Measurements from ENCODE around the gene SUPT16H.
"Not testable (repeated sequence)": the region's sequence is repeated elsewhere in the genome, so short reads cannot be mapped to it uniquely, and the experiment has no call there.

SUPT16H gene

DNA sequence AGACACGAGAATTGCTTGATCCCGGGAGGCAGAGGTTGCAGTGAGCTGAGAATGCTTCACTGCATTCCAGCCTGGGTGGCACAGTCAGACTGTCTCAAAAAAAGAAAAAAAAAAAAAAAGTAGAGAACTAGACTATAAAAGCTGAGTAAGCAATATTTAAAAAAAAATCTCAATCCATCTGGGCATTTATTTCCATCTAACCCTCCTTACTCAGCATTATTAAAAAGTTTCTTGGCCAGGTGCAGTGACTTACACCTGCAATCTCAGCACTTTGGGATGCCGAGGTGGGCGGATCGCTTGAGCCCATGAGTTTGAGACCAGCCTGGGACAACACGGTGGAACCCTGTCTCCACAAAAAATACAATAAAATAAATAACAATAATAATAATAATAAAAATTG lies 4.5 kb downstream of the SUPT16H start:
- H3K27me3 ChIP-seq (replicated peaks) = no peaks in the 10 kb centered on the region
- no peak overlapping the region for H3K27ac ChIP-seq
- DNase-seq = no peak
- in situ Hi-C loops (cut with HindIII; ENCODE audit: low pct_ligation_motif_present, low sequenced_read_pairs) = no loop called here
- H3K36me3 ChIP-seq (replicated peaks) = no peaks in the 10 kb centered on the region
- TF ChIP-seq CTCF (IDR thresholded peaks at IDR 0.05; ENCODE audit: low read depth, low read length, missing control alignments) = no peak
- H3K4me3 ChIP-seq (ENCODE audit: low read depth, low read length) = no peak overlapping the region

GRCh38 chr14:21373980-21374379 lies 9.8 kb downstream of the SUPT16H start:
- no peak for TF ChIP-seq CTCF (IDR thresholded peaks at IDR 0.05; ENCODE audit: low read depth, low read length, missing control alignments)
- DNase-seq = no peak
- in situ Hi-C loops (cut with HindIII; ENCODE audit: low pct_ligation_motif_present, low sequenced_read_pairs) = no loop called here
- no peak overlapping the region for H3K27ac ChIP-seq
- peaks cover 34% of the 10 kb centered on the region for H3K36me3 ChIP-seq (replicated peaks)
- H3K4me3 ChIP-seq (ENCODE audit: low read depth, low read length) = no peak overlapping the region
- H3K27me3 ChIP-seq (replicated peaks) = no peaks in the 10 kb centered on the region

DNA sequence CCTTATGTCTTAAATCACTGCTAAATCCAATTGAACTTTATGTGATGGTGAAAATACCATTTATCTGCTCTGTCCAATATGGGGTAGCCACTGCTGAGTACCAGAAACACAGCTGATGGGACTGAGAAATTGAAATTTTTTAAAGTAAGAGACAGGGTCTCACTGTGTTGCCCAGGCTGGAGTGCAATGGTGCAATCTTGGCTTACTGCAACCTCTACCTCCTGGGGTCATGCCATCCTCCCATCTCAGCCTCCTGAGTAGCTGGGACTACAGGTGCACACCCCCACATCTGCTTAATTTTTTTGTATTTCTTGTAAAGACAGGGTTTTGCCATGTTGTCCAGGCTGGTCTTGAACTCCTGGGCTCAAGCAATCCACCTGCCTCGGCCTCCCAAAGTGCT lies 11.0 kb downstream of the SUPT16H start:
- DNase-seq; H3K27me3 ChIP-seq (replicated peaks); H3K27ac ChIP-seq; in situ Hi-C loops (cut with HindIII; ENCODE audit: low pct_ligation_motif_present, low sequenced_read_pairs); H3K4me3 ChIP-seq (ENCODE audit: low read depth, low read length): not testable (repeated sequence)
- peaks cover 46% of the 10 kb centered on the region for H3K36me3 ChIP-seq (replicated peaks)

DNA sequence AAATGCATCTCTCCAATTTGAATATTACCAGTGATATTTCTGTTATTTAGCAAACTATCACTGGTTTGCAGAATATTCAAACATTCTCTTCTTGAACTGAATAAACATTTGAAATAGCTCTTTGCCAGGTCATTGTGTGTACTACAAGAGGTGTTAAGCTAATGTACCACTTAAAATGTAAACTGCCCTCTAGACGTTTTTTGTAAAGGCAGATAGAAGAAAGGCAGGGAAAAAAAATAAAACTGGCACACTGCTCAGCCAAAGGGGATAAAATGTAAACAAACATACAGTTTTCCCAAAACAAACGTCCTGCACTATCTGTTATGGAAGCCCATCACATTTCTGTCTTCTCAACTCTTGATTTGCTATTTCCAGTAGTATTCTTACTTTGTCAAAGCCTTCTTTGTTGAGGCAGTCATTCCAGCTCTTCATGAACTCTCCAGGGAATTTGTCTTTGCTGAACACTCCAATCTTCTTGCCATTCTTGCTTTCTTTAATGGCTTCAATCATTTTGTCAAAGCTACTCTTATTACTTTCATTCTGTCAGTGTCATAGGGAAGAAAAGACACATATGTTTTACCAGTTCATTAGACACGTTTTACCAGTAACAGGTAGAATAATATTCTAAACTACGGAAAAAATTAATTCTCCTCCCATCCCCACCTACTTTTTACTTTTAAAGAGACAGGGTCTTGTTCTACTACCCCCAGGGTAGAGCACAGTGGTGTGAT lies 13.7 kb downstream of the SUPT16H start:
- H3K27me3 ChIP-seq (replicated peaks) = no peaks in the 10 kb centered on the region
- in situ Hi-C loops (cut with HindIII; ENCODE audit: low pct_ligation_motif_present, low sequenced_read_pairs) = no loop called here
- peaks cover 66% of the 10 kb centered on the region for H3K36me3 ChIP-seq (replicated peaks)
- DNase-seq = no peak
- no peak overlapping the region for H3K27ac ChIP-seq
- TF ChIP-seq CTCF (IDR thresholded peaks at IDR 0.05; ENCODE audit: low read depth, low read length, missing control alignments) = no peak
- H3K4me3 ChIP-seq (ENCODE audit: low read depth, low read length) = no peak overlapping the region

DNA sequence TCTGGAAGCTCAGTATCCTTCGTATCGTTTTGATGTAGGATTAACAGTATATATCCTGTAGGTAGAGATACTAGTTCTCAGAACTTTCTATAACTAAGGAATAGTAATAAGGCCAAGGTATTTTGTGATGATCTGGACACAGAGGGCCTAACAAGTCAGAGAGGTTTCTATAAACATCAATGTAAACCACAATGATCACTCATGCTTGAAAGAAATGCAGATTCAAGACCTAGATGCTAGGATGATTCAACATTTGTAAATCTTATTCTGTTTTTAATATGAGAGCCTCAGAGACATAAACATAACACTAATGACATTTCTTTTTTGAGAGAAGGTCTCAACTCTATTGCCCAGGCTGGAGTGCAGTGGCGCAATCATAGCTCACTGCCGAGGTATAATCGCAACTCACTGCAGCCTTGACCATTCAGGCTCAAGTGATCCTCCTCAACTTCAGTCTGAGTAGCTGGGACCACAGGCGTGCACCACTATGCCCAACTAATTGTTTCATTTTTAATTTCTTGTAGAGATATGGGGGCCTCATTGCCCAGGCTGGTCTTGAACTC lies 16.2 kb downstream of the SUPT16H start:
- Histone ChIP-seq H3K27ac (no peak overlapping the region), H3K36me3 (replicated peaks) (peaks cover 84% of the 10 kb centered on the region), H3K4me3 (ENCODE audit: low read depth, low read length) (no peak overlapping the region), H3K27me3 (replicated peaks) (no peaks in the 10 kb centered on the region)
- no peak for DNase-seq
- TF ChIP-seq CTCF (IDR thresholded peaks at IDR 0.05; ENCODE audit: low read depth, low read length, missing control alignments) = no peak
- in situ Hi-C loops (cut with HindIII; ENCODE audit: low pct_ligation_motif_present, low sequenced_read_pairs) = no loop called here

DNA sequence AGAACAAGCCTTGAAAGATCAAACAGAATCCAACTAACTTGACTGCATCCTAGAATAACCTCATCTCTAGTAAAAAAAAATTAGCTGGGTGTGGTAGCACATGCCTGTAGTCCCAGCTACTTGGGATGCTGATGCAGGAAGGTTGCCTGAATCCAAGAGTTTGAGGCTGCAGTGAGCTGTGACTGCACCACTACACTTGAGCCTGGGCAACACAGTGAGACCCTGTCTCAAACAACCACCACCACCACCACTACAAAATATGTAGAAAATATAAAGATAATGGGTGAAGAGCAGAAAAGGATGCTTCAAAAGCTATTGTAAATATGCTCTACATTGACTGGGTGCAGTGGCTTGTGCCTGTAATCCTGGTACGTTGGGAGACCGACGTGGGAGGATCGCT lies 27.3 kb downstream of the SUPT16H start:
- Histone ChIP-seq H3K27ac (no peak overlapping the region), H3K36me3 (replicated peaks) (peaks cover 90% of the 10 kb centered on the region), H3K4me3 (ENCODE audit: low read depth, low read length) (no peak overlapping the region), H3K27me3 (replicated peaks) (no peaks in the 10 kb centered on the region)
- DNase-seq = no peak
- no peak for TF ChIP-seq CTCF (IDR thresholded peaks at IDR 0.05; ENCODE audit: low read depth, low read length, missing control alignments)
- in situ Hi-C loops (cut with HindIII; ENCODE audit: low pct_ligation_motif_present, low sequenced_read_pairs) = no loop called here
